Immature natural killer cell (primary cell): ENCODE data around the gene DNALI1. TPM values are rescaled to one million over a fixed set of nuclear protein-coding genes. Genes with fewer than 3 reads are reported as not detected.

ENCODE experiments used
- polyA plus RNA-seq, 3 donors: library from polyadenylated mRNA; unstranded; fragments of 300-500 nt; fragmentation: Illumina TruSeq; gene quantifications; one replicate each; pipeline ENCODE4 v1.2.3, GENCODE V29; 2021

DNALI1 gene
- polyA plus RNA-seq, 3 donors from 2014 or later: not detected

Other genes with a start within 250 kb of the DNALI1 start
- gene ZC3H12A, start 82.4 kb upstream of the DNALI1 start, polyA plus RNA-seq: 10 to 100 TPM in 2 of 3 donors, 1 to 10 TPM in 1; 9.6 to 14.6 (median 13.1) TPM
- gene MEAF6, start 42.2 kb upstream of the DNALI1 start, polyA plus RNA-seq: 100 to 1,000 TPM; 147 to 185 (median 181) TPM
- 10 to 100 TPM in 1 of 3 donors, 1 to 10 TPM in 2; 2.1 to 10.8 (median 3.2) TPM for gene SNIP1, start 2.6 kb upstream of the DNALI1 start, polyA plus RNA-seq
- gene GNL2, start 39.0 kb downstream of the DNALI1 start, polyA plus RNA-seq: 10 to 100 TPM; 29.3 to 55.0 (median 40.8) TPM
- not detected for gene RSPO1, start 78.0 kb downstream of the DNALI1 start, polyA plus RNA-seq
- gene CDCA8, start 135.6 kb downstream of the DNALI1 start, polyA plus RNA-seq: 1 to 10 TPM; 2.6 to 6.1 (median 5.4) TPM
- not detected for gene EPHA10, start 208.2 kb downstream of the DNALI1 start, polyA plus RNA-seq
- gene MANEAL, start 236.9 kb downstream of the DNALI1 start, polyA plus RNA-seq: 1 to 10 TPM; 1.5 to 2.2 (median 1.7) TPM